ENCODE data around the gene MAS1.

GRCh38 chr6:159853754-159854153 lies 37.0 kb upstream of the MAS1 start:
- no peak for TF ChIP-seq SP1 (IDR thresholded peaks at IDR 0.05)
- TF ChIP-seq HDGF (IDR thresholded peaks at IDR 0.05; ENCODE audit: borderline replicate concordance): no peak
- no peak for TF ChIP-seq SUZ12 (IDR thresholded peaks at IDR 0.05)
- TF ChIP-seq L3MBTL2 (conservative IDR thresholded peaks at IDR 0.05): no peak
- no peak for TF ChIP-seq BHLHE40 (IDR thresholded peaks at IDR 0.05; ENCODE audit: borderline replicate concordance)
- TF ChIP-seq ZNF384 (IDR thresholded peaks at IDR 0.05): no peak
